HEK293 (cell line): ENCODE results near the gene STAC2.

Experiments
- CTCF ChIP-seq: fragments of 450-650 bp; formaldehyde crosslinking; IDR thresholded peaks from 2 replicates; pipeline ENCODE4 v1.5.1; 2016; ENCODE audit warnings: missing biosample characterization, missing genetic modification characterization
- GFI1B ChIP-seq: fragments of 450-650 bp; formaldehyde crosslinking; IDR thresholded peaks from 2 replicates; pipeline ENCODE4 v1.5.1; 2016; ENCODE audit warnings: missing biosample characterization, missing genetic modification characterization
- HIC1 ChIP-seq: fragments of 450-650 bp; formaldehyde crosslinking; IDR thresholded peaks from 2 replicates; pipeline ENCODE4 v1.5.1; 2016; ENCODE audit warnings: missing biosample characterization, missing genetic modification characterization
- IKZF3 ChIP-seq: fragments of 450-650 bp; IDR thresholded peaks from 2 replicates; pipeline ENCODE4 v1.5.0; 2018; ENCODE audit warnings: missing biosample characterization, mild to moderate bottlenecking, missing genetic modification characterization, moderate library complexity
- SP2 ChIP-seq: fragments of 450-650 bp; formaldehyde crosslinking; IDR thresholded peaks from 2 replicates; pipeline ENCODE4 v1.5.1; 2016; ENCODE audit warnings: missing biosample characterization, missing genetic modification characterization
- ZBTB10 ChIP-seq: fragments of 450-650 bp; formaldehyde crosslinking; IDR thresholded peaks from 2 replicates; pipeline ENCODE4 v1.5.1; 2016; ENCODE audit warnings: missing biosample characterization, missing genetic modification characterization
- ZBTB20 ChIP-seq: fragments of 450-650 bp; formaldehyde crosslinking; IDR thresholded peaks from 2 replicates; pipeline ENCODE4 v1.5.1; 2016; ENCODE audit warnings: missing biosample characterization, missing genetic modification characterization
- ZBTB49 ChIP-seq: fragments of 450-650 bp; formaldehyde crosslinking; IDR thresholded peaks from 2 replicates; pipeline ENCODE4 v1.5.1; 2016; ENCODE audit warnings: missing biosample characterization, missing genetic modification characterization, low read depth
- ZBTB8A ChIP-seq: fragments of 450-650 bp; formaldehyde crosslinking; IDR thresholded peaks from 2 replicates; pipeline ENCODE4 v1.5.1; 2016; ENCODE audit warnings: missing biosample characterization, missing genetic modification characterization
- ZNF121 ChIP-seq: fragments of 450-650 bp; formaldehyde crosslinking; IDR thresholded peaks from 2 replicates; pipeline ENCODE4 v1.5.1; 2016; ENCODE audit warnings: missing biosample characterization, missing genetic modification characterization
- ZNF132 ChIP-seq: fragments of 450-650 bp; formaldehyde crosslinking; IDR thresholded peaks from 2 replicates; pipeline ENCODE4 v1.5.1; 2017; ENCODE audit warnings: missing biosample characterization, missing genetic modification characterization, borderline replicate concordance
- ZNF26 ChIP-seq: fragments of 450-650 bp; formaldehyde crosslinking; IDR thresholded peaks from 2 replicates; pipeline ENCODE4 v1.5.1; 2016; ENCODE audit warnings: missing biosample characterization, missing genetic modification characterization
- ZNF280D ChIP-seq: fragments of 450-650 bp; formaldehyde crosslinking; IDR thresholded peaks from 2 replicates; pipeline ENCODE4 v1.5.1; 2016; ENCODE audit warnings: missing biosample characterization, missing genetic modification characterization
- ZNF354C ChIP-seq: fragments of 450-650 bp; formaldehyde crosslinking; IDR thresholded peaks from 2 replicates; pipeline ENCODE4 v1.5.1; 2016; ENCODE audit warnings: missing biosample characterization, missing genetic modification characterization, low read depth, borderline replicate concordance
- ZNF501 ChIP-seq: fragments of 450-650 bp; formaldehyde crosslinking; IDR thresholded peaks from 2 replicates; pipeline ENCODE4 v1.5.1; 2016; ENCODE audit warnings: missing biosample characterization, missing genetic modification characterization
- ZNF560 ChIP-seq: fragments of 450-650 bp; formaldehyde crosslinking; IDR thresholded peaks from 2 replicates; pipeline ENCODE4 v1.5.1; 2017; ENCODE audit warnings: missing biosample characterization, missing genetic modification characterization, borderline replicate concordance
- ZNF561 ChIP-seq: fragments of 450-650 bp; IDR thresholded peaks from 2 replicates; pipeline ENCODE4 v1.5.1; 2018; ENCODE audit warnings: missing biosample characterization, missing genetic modification characterization, borderline replicate concordance
- ZNF600 ChIP-seq: fragments of 450-650 bp; formaldehyde crosslinking; IDR thresholded peaks from 2 replicates; pipeline ENCODE4 v1.5.1; 2016; ENCODE audit warnings: missing biosample characterization, missing genetic modification characterization
- ZNF610 ChIP-seq: fragments of 450-650 bp; formaldehyde crosslinking; IDR thresholded peaks from 2 replicates; pipeline ENCODE4 v1.5.1; 2016; ENCODE audit warnings: missing biosample characterization, missing genetic modification characterization, borderline replicate concordance
- ZNF639 ChIP-seq: fragments of 450-650 bp; formaldehyde crosslinking; IDR thresholded peaks from 2 replicates; pipeline ENCODE4 v1.5.1; 2016; ENCODE audit warnings: missing biosample characterization, missing genetic modification characterization
- ZNF670 ChIP-seq: fragments of 450-650 bp; formaldehyde crosslinking; IDR thresholded peaks from 2 replicates; pipeline ENCODE4 v1.5.1; 2016; ENCODE audit warnings: missing biosample characterization, missing genetic modification characterization, low read depth
- ZNF76 ChIP-seq: fragments of 450-650 bp; formaldehyde crosslinking; IDR thresholded peaks from 2 replicates; pipeline ENCODE4; 2016; ENCODE audit warnings: low read depth, missing biosample characterization, missing genetic modification characterization, borderline replicate concordance
- ZNF791 ChIP-seq: fragments of 450-650 bp; formaldehyde crosslinking; IDR thresholded peaks from 2 replicates; pipeline ENCODE4 v1.5.1; 2016; ENCODE audit warnings: missing biosample characterization, missing genetic modification characterization
- ZSCAN5A ChIP-seq: fragments of 450-650 bp; formaldehyde crosslinking; IDR thresholded peaks from 2 replicates; pipeline ENCODE4 v1.5.1; 2016; ENCODE audit warnings: missing biosample characterization, missing genetic modification characterization

The STAC2 gene

GRCh38 chr17:39199820-39200069 is 26.0 kb downstream of the STAC2 start (continued):
- TF ChIP-seq ZNF354C (tag by site-specific recombination) (no peak), ZNF76 (tag by site-specific recombination) (peak; percentile 69), ZNF280D (no peak), ZNF670 (tag by site-specific recombination) (no peak), CTCF (tag by site-specific recombination) (no peak), IKZF3 (tag by site-specific recombination) (no peak), ZNF791 (tag by site-specific recombination) (no peak), ZNF501 (tag by site-specific recombination) (0 out of 2 replicates have a peak, but pooled peaks have one; percentile 24), ZBTB8A (tag by site-specific recombination) (peak; percentile 27; the same call in 1 of the 2 replicates), HIC1 (tag by site-specific recombination) (no peak), ZSCAN5A (no peak), ZBTB20 (tag by site-specific recombination) (peak; percentile 14; the same call in 1 of the 2 replicates), SP2 (peak; percentile 74), ZNF560 (tag by site-specific recombination) (no peak), ZNF639 (tag by site-specific recombination) (no peak), ZNF610 (tag by site-specific recombination) (no peak), ZNF132 (tag by site-specific recombination) (no peak), ZNF26 (tag by site-specific recombination) (no peak), ZNF121 (tag by site-specific recombination) (no peak), ZBTB49 (tag by site-specific recombination) (no peak), GFI1B (no peak), ZNF561 (peak; percentile 28; the same call in 1 of the 2 replicates), ZBTB10 (tag by site-specific recombination) (no peak), ZNF600 (no peak)
